GM08714 (cell line): ENCODE data around the gene ZSCAN22.
A peak's percentile ranks its signal among the peaks of the same experiment; 100 is the strongest.

Source experiments
- H3K4me3 ChIP-seq: fragments of 200-500 bp; sonication (Bioruptor generic); 2 replicates; pipeline ENCODE4 v1.5.1; 2014; ENCODE audit warnings: mild to moderate bottlenecking, low read length, inconsistent platforms
- ZNF274 ChIP-seq: IDR thresholded peaks from 2 replicates; pipeline ENCODE4 v1.6.1; 2012; ENCODE audit warnings: mild to moderate bottlenecking, low read depth, low read length

Gene ZSCAN22

GRCh38 chr19:58326914-58327726 is at the start of gene ZSCAN22:
Gene ZSCAN22 (plus strand): TSS chr19:58326994. CDS start chr19:58334803, 7,809 bp downstream.
- no peak for TF ChIP-seq ZNF274

GRCh38 chr19:58277197-58277596 is 49.6 kb upstream of the ZSCAN22 start:
- no peak overlapping the region for H3K4me3 ChIP-seq
- no peak for TF ChIP-seq ZNF274

More at GRCh38 chr19:58326914-58327726, at the start of gene ZSCAN22:
- H3K4me3 ChIP-seq: peak within 1 kb of the TSS; percentile 71

- no peak for TF ChIP-seq ZNF274
- H3K4me3 ChIP-seq: peak overlapping the region; percentile 91
Measured at GRCh38 chr19:58277748-58278540, 48.9 kb upstream of the ZSCAN22 start.

- H3K4me3 ChIP-seq: peak within 1 kb of the TSS; percentile 93
- no peak for TF ChIP-seq ZNF274
Measured at GRCh38 chr19:58278541-58279041, 48.2 kb upstream of the ZSCAN22 start, which contains the start of gene ZNF8. Gene ZNF8 (plus strand): TSS chr19:58278955. CDS start chr19:58279082, 127 bp downstream.

- TF ChIP-seq ZNF274: no peak
Measured at GRCh38 chr19:58279042-58279924, 47.5 kb upstream of the ZSCAN22 start.

GRCh38 chr19:58279925-58280316 is 46.9 kb upstream of the ZSCAN22 start:
- peak overlapping the region; percentile 93 for H3K4me3 ChIP-seq

More at GRCh38 chr19:58279042-58279924, 47.5 kb upstream of the ZSCAN22 start:
- H3K4me3 ChIP-seq: peak overlapping the region; percentile 93

GRCh38 chr19:58284199-58284598 is 42.6 kb upstream of the ZSCAN22 start:
- TF ChIP-seq ZNF274: no peak
- H3K4me3 ChIP-seq: no peak overlapping the region

More at GRCh38 chr19:58279925-58280316, 46.9 kb upstream of the ZSCAN22 start:
- no peak for TF ChIP-seq ZNF274

- no peak overlapping the region for H3K4me3 ChIP-seq
Measured at GRCh38 chr19:58291943-58292342, 34.9 kb upstream of the ZSCAN22 start.

GRCh38 chr19:58294743-58295374 is 31.9 kb upstream of the ZSCAN22 start:
- H3K4me3 ChIP-seq: no peak overlapping the region
- peak; percentile 90 for TF ChIP-seq ZNF274

More at GRCh38 chr19:58291943-58292342, 34.9 kb upstream of the ZSCAN22 start:
- no peak for TF ChIP-seq ZNF274

GRCh38 chr19:58296104-58296503 is 30.7 kb upstream of the ZSCAN22 start:
- no peak overlapping the region for H3K4me3 ChIP-seq
- TF ChIP-seq ZNF274: no peak

GRCh38 chr19:58300620-58301019 is 26.2 kb upstream of the ZSCAN22 start:
- no peak overlapping the region for H3K4me3 ChIP-seq
- no peak for TF ChIP-seq ZNF274

GRCh38 chr19:58304255-58304654 is 22.5 kb upstream of the ZSCAN22 start:
- TF ChIP-seq ZNF274: no peak
- H3K4me3 ChIP-seq: no peak overlapping the region

GRCh38 chr19:58304748-58305064 is 22.1 kb upstream of the ZSCAN22 start:
- TF ChIP-seq ZNF274: no peak
- no peak overlapping the region; the same call in 1 of the 2 replicates for H3K4me3 ChIP-seq
